ENCODE results near the gene HK3. TPM values are rescaled to one million over a fixed set of nuclear protein-coding genes. Genes with fewer than 3 reads are reported as not detected.

The HK3 gene
- total and polyA plus RNA-seq, 4 donors: 4.3 to 25.5 (median 13.3) TPM

- no peaks in the 10 kb centered on the region for H3K36me3 ChIP-seq (ENCODE audit: control insufficient read depth in 4 of 4, insufficient read depth in 3 of 4, low read depth in 1 of 4, low read length in 3 of 4)
- TF ChIP-seq FOXA1 (IDR thresholded peaks at IDR 0.05): no peak
- no peak for TF ChIP-seq TAF1 (conservative IDR thresholded peaks at IDR 0.05)
- no peak for TF ChIP-seq YY1 (IDR thresholded peaks at IDR 0.05)
- no peak overlapping the region for H3K9ac ChIP-seq (ENCODE audit: low read depth in 1 of 2, low read length in 2 of 2)
- H3K27ac ChIP-seq (ENCODE audit: low read depth in 1 of 2, low read length in 2 of 2): no peak overlapping the region
- H3K27me3 ChIP-seq (ENCODE audit: control insufficient read depth in 4 of 4, insufficient read depth in 4 of 4, low read length in 3 of 4): peaks cover 0 to 2% (median 0%) of the 10 kb centered on the region in 4 donors
- no peaks in the 10 kb centered on the region for H3K9me3 ChIP-seq (ENCODE audit: control insufficient read depth in 4 of 4, low read length in 3 of 4)
- WGBS: 67% methylated on average over 21 of the region's 21 CpGs
- no peak for DNase-seq (ENCODE audit: low spot score)
- H3K4me1 ChIP-seq (ENCODE audit: control insufficient read depth in 4 of 4, insufficient read depth in 4 of 4, low read length in 3 of 4): no peaks in the 10 kb centered on the region
- no peak overlapping the region for H3K4me3 ChIP-seq (ENCODE audit: low read depth in 1 of 3, low read length in 3 of 3)
Measured at GRCh38 chr5:176843673-176844072, 55.5 kb downstream of the HK3 start.

- H3K27ac ChIP-seq (ENCODE audit: low read depth in 1 of 2, low read length in 2 of 2): no peak overlapping the region
- no peaks in the 10 kb centered on the region for H3K9me3 ChIP-seq (ENCODE audit: control insufficient read depth in 4 of 4, low read length in 3 of 4)
- H3K36me3 ChIP-seq (ENCODE audit: control insufficient read depth in 4 of 4, insufficient read depth in 3 of 4, low read depth in 1 of 4, low read length in 3 of 4): no peaks in the 10 kb centered on the region
- H3K27me3 ChIP-seq (ENCODE audit: control insufficient read depth in 4 of 4, insufficient read depth in 4 of 4, low read length in 3 of 4): peaks cover 0 to 2% (median 0%) of the 10 kb centered on the region in 4 donors
- H3K9ac ChIP-seq (ENCODE audit: low read depth in 1 of 2, low read length in 2 of 2): no peak overlapping the region
- DNase-seq (ENCODE audit: low spot score): peak; percentile 83
- WGBS: 20% methylated on average over 16 of the region's 16 CpGs
- no peak overlapping the region for H3K4me3 ChIP-seq (ENCODE audit: low read depth in 1 of 3, low read length in 3 of 3)
- H3K4me1 ChIP-seq (ENCODE audit: control insufficient read depth in 4 of 4, insufficient read depth in 4 of 4, low read length in 3 of 4): no peaks in the 10 kb centered on the region
- peak; percentile 100 for TF ChIP-seq REST (IDR thresholded peaks at IDR 0.05)
- TF ChIP-seq ATF3 (IDR thresholded peaks at IDR 0.05): no peak
- peak in 1 of 2 donors; percentile 63 for TF ChIP-seq HNF4A (conservative IDR thresholded peaks at IDR 0.05)
- TF ChIP-seq SP1 (IDR thresholded peaks at IDR 0.05): no peak
Measured at GRCh38 chr5:176837707-176838115, 61.4 kb downstream of the HK3 start.

- H3K4me1 ChIP-seq (ENCODE audit: control insufficient read depth in 4 of 4, insufficient read depth in 4 of 4, low read length in 3 of 4): no peaks in the 10 kb centered on the region
- H3K36me3 ChIP-seq (ENCODE audit: control insufficient read depth in 4 of 4, insufficient read depth in 3 of 4, low read depth in 1 of 4, low read length in 3 of 4): no peaks in the 10 kb centered on the region
- H3K9me3 ChIP-seq (ENCODE audit: control insufficient read depth in 4 of 4, low read length in 3 of 4): no peaks in the 10 kb centered on the region
- peaks cover 0 to 2% (median 0%) of the 10 kb centered on the region in 4 donors for H3K27me3 ChIP-seq (ENCODE audit: control insufficient read depth in 4 of 4, insufficient read depth in 4 of 4, low read length in 3 of 4)
- DNase-seq (ENCODE audit: low spot score): no peak
- H3K9ac ChIP-seq (ENCODE audit: low read depth in 1 of 2, low read length in 2 of 2): no peak overlapping the region
- no peak overlapping the region for H3K27ac ChIP-seq (ENCODE audit: low read depth in 1 of 2, low read length in 2 of 2)
- H3K4me3 ChIP-seq (ENCODE audit: low read depth in 1 of 3, low read length in 3 of 3): no peak overlapping the region
- 61% methylated on average over 15 of the region's 15 CpGs for WGBS
- no peak for TF ChIP-seq JUND (IDR thresholded peaks at IDR 0.05)
- TF ChIP-seq YY1 (IDR thresholded peaks at IDR 0.05): no peak
- TF ChIP-seq MAX (IDR thresholded peaks at IDR 0.05): no peak
- no peak for TF ChIP-seq SP1 (IDR thresholded peaks at IDR 0.05)
- TF ChIP-seq HNF4G (IDR thresholded peaks at IDR 0.05): no peak
- TF ChIP-seq REST (IDR thresholded peaks at IDR 0.05): no peak
- no peak for TF ChIP-seq ZBTB33 (IDR thresholded peaks at IDR 0.05)
- no peak for TF ChIP-seq HNF4A (conservative IDR thresholded peaks at IDR 0.05)
- TF ChIP-seq GABPA (IDR thresholded peaks at IDR 0.05 in 1 of 2, conservative IDR thresholded peaks at IDR 0.05 in 1 of 2): no peak
- no peak for TF ChIP-seq ATF3 (IDR thresholded peaks at IDR 0.05)
- no peak for TF ChIP-seq RAD21 (IDR thresholded peaks at IDR 0.05)
- TF ChIP-seq FOXA1 (IDR thresholded peaks at IDR 0.05): no peak
- no peak for TF ChIP-seq FOXA2 (IDR thresholded peaks at IDR 0.05)
Measured at GRCh38 chr5:176836811-176837706, 62.1 kb downstream of the HK3 start.

All from liver (tissue), 9 donors.